Right lung (tissue), 10 donors: ENCODE results near the gene CFAP77. TPM values are rescaled to one million over a fixed set of nuclear protein-coding genes. Genes with fewer than 3 reads are reported as not detected.
A peak's percentile ranks its signal among the peaks of the same experiment; 100 is the strongest.
"Not testable (repeated sequence)": the region's sequence is repeated elsewhere in the genome, so short reads cannot be mapped to it uniquely, and the experiment has no call there.

Source experiments
- DNase-seq, 2 donors: peaks; one replicate each; pipeline ENCODE4 v3.0.0-alpha.2; 2013
- long read RNA-seq, 8 donors: transcript quantifications; one replicate each; lab custom pipeline, GENCODE V29; 2026
- polyA plus RNA-seq, 5 donors: library from polyadenylated mRNA; unstranded; fragments of 120-200 nt; gene quantifications; one replicate each; pipeline versions ENCODE4 v1.2.1 to v1.2.3, GENCODE V29; 2013; ENCODE audit warnings: inconsistent platforms in 1 of 5, low replicate concordance in 1 of 5; ENCODE audit not compliant: insufficient read length in 5 of 5, insufficient read depth in 1 of 5

CFAP77 gene
- polyA plus RNA-seq, result 1 to 10 TPM in 4 of 5 donors, under 1 TPM in 1; 0.35 to 4.4 (median 2.8) TPM
- long read RNA-seq, donor 1, transcript CFAP77-203 (6 exons, 1,638 nt), result major isoform, 7 of 7 reads
- long read RNA-seq, donor 1, partial matches to known transcripts, result 0 of 7 reads
- long read RNA-seq, donor 1, other reads (novel, unspliced or antisense), result 0 of 7 reads
- long read RNA-seq, donor 2, result 0 reads
- long read RNA-seq, donor 3, partial matches to known transcripts, result 0 of 2 reads
- long read RNA-seq, donor 3, other reads (novel, unspliced or antisense), result 0 of 2 reads
- long read RNA-seq, donor 4, result 0 reads
- long read RNA-seq, donor 5, result 0 reads
- long read RNA-seq, donor 6, partial matches to known transcripts, result 0 of 2 reads
- long read RNA-seq, donor 6, other reads (novel, unspliced or antisense), result 0 of 2 reads
- long read RNA-seq, donor 7, partial matches to known transcripts, result 0 of 3 reads
- long read RNA-seq, donor 7, other reads (novel, unspliced or antisense), result 0 of 3 reads
- long read RNA-seq, donor 8, result 0 reads

DNA sequence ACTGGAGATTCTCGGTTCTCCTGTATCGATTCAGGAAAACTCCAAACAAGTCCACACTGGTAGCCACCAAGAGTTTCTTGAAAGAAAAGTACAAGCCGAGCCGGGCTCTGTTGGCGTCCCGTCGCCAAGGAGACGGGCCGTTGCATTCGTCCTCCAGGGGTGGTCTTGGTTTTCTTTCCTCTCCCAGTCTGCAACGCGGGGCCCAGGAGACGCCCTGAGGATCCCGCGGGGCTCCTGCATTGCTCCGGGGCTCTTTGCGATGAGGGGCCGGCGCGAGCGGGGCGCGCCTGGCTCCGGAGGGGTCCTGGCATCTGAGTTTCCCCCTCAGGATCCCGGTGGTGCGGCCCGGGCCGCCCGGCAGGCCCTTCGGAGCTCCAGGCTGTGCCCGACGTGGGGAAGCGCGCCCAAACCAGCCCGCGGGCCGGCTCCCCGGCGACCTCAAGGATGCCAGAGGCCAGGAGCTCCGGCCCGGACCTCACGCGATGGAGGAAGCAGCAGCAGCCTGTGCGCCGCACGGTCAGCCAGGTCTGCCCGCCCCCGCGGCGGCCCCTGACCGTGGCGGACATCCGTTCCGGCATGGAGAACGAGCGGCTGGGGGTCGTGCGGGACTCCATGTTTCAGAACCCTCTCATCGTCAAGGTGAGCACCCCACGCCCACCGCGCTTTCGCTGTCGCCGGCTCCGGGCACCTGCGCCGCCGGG lies at the start of gene CFAP77:
Gene CFAP77 (plus strand): TSS at position 384 of the 701 bp plus-strand sequence. CDS start 61 bp downstream, at position 445.
- DNase-seq, result peak; percentile 36 to 49

DNA sequence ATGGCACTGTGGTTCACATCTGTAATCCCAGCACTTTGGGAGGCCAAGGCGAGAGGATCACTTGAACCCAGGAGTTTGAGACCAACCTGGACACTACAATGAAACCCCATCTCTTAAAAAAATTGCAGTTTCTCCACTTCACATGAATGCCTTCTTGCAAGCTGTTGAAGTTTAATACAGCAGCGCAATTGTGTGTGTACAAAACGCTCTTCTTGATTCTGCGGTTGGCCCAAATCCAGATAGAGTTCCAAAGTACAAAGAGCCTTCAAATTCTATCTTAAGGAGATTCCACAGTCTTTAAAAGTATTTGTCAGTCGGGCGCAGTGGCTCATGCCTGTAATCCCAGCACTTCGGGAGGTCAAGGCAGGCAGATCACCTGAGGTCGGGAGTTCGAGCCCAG lies 45.9 kb upstream of the CFAP77 start:
- no peak for DNase-seq

DNA sequence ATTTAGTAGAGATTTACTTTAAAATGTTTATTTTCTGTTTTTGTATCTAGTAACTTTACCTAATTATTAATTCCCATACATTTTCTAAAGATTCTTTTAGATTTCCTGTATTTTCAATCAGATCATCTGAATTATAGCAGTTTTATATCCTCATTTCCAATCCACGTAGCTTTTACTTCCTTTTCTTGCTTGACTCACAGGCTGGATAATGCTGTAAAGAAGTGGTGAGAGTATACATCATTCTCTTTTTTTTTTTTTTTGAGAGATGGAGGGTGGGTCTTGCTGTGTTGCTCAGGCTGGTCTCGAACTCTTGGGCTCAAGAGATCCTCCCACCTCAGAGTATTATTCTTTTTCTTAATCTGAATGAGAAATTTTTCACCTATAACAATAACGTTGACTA lies 44.0 kb upstream of the CFAP77 start:
- DNase-seq, result no peak

DNA sequence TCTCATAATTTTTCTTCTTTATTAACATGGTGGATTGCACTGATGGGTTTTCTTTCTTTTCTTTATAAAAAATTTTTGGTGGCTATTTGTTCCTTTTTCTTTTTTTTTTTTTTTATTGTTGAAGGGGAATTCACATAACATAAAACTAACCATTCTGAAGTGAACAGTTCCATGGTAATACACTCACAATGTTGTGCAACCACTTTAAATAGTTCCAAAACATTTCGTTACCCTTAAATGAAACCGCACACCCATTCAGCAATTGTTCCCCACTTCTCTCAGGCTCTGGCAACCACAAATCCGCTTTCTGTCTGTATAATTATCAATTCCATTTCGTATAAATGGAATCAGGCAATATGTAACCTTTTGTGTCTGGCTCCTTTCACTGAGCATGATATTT lies 43.5 kb upstream of the CFAP77 start:
- DNase-seq, result no peak

DNA sequence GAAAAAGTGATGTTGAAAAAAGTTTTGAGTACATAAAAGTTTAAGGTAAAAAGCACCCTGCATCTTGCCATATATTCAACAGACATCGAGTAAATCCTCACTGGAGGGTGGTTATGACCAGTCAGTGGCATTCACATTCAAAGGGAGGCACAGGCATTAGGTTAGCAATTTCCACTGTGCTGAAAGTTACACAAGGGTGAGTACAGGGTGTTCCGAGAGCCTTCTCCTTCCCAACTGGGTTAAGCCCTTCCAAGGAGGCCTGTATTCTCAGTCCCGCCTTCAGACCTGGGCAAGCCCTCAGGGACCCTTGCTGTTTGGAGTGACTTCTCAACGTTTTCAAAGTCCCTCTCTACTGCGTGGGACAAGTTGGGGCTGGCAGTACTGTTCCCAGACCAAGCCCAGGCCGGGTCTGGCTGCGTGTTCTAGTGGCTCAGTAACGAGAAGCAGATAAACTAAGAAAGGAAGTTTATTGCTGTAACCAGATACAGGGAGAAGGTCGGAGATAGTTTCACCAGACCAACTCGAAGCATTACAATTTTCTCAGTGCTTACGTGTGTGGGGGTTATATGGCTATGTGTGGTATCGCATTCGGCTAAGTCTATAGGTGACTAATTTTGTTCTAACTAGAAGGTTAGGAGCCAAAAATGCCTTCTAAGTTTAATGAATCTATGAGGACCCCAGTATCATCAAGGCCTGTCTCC lies 42.2 kb upstream of the CFAP77 start:
- no peak for DNase-seq

DNA sequence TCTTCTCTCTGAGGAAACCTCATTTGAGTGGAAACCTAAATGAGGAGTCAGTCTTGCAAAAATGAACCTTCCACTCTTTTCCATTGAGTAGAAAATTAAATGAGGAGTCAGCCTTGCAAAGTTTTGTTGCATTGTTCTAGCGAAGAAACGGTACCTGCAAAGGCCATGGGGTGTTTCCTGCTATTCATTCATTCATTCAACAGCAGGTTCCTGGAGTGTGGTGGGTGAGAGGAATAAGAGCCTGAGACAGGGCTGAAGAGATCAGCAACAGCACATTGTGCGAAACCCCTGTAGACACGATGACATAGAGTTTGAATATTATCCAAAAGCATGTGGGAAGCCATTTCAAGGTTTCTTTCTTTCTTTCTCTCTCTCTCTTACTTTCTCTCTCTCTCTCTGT lies 40.6 kb upstream of the CFAP77 start:
- DNase-seq, result no peak

DNA sequence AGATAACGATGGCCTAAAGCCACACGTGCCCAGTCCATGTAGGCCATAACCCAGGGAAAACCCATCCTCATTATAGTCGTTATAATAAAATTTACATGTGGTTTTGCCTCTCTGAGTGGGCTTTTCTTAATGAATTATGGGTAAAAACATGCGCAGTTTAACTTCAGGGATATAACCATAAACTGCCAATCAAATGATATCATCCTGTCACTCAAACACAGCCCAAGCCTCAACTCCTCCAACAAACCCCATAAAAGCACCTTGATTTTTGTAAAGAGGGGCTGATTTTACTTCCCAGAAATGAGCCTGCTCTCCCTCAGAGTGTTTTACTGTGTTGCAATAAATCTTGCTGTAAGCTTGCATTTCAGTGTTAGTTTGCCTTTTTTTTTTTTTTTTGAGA lies 39.4 kb upstream of the CFAP77 start:
- DNase-seq, result no peak

DNA sequence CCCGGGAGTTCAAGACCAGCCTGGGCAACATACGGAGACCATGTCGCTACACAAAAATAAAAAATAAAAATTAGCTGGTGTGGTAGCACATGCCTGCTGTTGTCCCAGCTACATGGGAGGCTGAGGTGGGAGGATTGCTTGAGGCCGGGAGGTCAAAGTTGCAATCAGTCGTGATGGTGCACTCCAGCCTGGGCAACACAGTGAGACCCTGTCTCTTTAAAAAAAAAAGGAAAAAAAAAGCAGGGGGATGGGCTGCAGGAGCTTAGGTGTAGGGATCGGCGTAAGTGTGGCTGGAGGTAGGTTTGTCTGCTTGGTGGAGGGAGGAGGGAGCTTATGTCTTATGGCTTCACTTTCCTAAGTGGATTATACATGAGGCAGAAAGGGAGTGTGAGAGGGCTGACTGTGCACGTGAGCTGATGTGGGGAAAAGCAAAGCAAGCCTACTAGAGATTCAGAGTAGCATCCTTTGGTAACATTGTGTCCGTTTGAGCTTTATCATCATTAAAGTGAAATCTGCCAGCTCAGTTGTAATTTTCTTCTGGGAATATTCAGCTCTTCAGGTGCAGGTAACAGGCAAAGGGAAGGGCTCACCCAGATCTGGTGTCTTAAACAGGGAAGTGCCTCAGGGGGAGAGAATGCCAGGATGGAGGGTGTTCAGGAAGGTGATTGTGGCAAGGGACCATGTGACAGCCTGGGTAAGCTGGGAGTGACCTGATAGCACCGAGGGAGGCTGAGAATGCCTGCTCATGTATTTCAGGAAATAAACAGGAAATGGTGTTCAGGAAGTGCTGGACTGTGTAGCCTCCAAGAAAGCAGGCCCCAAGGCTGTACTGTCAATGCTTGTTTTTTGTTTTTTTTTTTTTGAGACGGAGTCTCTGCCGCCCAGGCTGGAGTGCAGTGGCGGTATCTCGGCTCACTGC lies 37.6 kb upstream of the CFAP77 start:
- peak; percentile 18 to 20 for DNase-seq

DNA sequence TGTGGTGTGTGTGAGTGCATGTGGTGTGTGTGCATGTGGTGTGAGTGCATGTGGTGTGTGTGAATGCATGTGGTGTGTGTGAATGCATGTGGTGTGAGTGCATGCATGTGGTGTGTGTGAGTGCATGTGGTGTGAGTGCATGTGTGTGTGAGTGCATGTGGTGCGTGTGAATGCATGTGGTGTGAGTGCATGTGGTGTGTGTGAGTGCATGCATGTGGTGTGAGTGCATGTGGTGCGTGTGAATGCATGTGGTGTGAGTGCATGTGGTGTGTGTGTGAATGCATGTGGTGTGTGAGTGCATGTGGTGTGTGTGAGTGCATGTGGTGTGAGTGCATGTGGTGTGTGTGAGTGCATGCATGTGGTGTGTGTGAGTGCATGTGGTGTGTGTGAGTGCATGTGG lies 32.2 kb upstream of the CFAP77 start:
- DNase-seq, result not testable (repeated sequence)

DNA sequence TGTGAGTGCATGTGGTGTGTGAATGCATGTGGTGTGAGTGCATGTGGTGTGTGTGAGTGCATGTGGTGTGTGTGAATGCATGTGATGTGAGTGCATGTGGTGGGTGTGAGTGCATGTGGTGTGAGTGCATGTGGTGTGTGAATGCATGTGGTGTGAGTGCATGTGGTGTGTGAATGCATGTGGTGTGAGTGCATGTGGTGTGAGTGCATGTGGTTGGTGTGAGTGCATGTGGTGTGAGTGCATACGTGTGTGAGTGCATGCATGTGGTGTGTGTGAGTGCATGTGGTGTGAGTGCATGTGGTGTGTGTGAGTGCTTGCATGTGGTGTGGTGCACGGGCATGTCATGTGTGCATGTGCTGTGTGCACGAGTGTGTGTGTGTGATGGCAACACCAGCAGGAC lies 31.6 kb upstream of the CFAP77 start:
- not testable (repeated sequence) for DNase-seq

DNA sequence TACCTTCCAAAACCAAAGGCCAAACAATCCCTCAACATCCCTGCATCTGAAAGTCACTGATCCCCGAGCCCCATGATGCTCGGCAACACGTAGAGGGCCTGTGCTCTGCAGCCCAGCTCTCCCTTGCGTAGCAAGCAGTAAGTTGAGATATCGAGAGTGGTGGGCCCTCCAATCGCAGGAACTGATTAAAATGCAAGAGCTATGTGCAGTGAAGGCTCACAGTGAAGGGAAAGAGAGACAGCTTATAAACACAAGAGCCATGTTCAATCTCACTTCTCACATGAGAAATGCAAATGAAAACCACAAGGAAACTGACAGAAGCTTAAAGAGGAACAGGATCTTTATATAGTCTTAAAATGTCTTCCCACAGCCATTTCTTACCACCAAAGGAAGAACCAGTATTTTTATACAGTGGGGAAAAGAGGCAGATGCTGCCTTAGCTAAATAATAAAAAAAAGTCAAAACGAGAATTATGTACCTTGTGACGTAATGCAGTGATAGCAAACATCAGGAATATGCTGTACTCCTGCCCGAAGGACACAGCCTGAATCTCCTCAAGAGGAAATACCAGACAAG lies 28.0 kb upstream of the CFAP77 start:
- no peak for DNase-seq

DNA sequence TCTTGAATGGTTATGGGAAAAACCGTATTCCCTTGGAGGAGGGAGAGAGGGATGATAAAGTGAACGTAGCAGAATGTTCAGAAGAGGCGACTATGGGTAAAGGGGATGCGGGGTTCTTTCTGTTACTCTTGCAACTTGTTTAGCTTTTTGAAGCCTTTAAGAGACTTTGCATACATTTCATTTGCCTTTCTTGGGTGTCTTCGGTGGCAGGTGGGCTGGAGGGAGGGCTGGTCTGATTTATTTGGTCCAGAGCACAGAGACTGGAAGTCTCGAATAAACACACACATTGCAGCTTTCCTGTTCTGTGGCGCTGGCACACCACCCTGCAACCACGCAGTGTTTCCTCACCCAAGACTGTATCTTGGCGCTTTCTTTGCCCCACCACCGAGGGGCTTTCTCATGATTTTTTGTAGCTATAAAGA lies 26.5 kb upstream of the CFAP77 start:
- no peak for DNase-seq

DNA sequence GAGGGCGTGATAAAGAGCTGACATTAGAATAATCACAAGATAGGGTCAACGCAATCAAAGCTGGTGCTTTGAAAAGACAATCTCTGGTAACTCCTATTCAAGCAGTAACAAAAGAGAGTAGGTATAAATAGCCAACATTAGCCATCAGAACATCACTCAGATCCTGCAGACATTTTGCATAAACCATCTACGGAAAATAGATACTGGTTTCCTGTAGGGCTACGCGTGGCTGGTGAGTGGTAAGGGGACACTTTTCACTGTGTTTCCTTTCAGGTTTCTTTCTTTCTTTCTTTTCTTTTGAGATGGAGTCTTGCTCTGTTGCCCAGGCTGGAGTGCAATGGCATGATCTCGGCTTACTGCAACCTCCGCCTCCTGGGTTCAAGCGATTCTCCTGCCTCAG lies 25.6 kb upstream of the CFAP77 start:
- DNase-seq, result no peak

DNA sequence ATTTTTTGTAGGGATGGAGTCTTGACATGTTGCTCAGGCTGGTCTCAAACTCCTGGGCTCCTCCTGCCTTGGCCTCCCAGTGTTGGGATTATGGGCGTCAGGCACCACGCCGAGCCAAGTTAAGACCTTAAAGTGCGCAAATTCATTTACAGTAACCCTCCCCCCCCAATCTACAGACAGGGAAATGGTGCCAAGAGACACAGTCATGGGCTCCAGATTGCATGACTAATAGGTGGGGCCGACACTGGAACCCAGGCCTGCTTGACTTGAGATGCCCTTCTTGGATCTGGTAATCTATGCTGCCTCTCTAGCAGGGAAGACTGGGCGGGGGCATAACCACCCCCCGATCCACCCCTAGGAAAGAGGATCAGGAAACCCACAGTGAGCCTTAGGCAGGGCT lies 22.9 kb upstream of the CFAP77 start:
- no peak for DNase-seq

DNA sequence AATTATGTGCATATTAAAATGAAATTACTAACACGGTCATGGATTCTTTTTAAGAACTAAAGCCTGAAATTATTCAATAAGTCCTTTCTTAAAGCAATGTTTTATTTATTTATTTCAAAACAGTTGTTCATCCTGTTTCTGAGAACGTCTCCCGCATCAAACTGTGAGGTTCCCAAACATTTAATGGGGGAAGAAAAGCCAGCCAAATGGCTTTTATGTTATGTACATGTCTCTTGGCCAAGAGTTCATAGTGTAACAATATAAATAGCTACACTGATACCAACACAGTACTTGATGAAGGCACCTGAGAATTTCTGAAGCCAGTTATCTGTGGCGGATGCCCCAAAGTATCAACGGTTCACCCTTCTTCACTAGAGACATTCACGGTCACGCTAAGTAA lies 19.0 kb upstream of the CFAP77 start:
- DNase-seq, result no peak

DNA sequence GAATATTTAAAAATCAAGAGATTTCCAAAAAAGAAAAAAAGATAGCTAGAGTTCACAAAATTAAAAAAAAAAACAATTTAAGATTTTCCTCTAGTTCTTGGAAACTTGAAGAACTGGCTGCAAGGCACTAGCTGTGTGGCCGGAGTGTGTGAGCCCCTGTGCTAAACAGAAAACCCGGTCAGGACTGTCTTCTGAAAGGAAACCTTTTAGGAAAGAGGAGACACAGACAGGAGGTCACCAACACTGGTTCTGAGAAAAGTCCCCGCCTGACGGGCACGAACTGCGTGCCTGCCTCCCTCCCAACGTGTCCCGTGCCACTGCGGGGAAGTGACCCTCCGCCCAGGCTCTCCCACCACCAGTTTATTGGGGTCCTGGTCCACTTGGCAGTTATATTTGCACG lies 18.6 kb upstream of the CFAP77 start:
- DNase-seq, result no peak

DNA sequence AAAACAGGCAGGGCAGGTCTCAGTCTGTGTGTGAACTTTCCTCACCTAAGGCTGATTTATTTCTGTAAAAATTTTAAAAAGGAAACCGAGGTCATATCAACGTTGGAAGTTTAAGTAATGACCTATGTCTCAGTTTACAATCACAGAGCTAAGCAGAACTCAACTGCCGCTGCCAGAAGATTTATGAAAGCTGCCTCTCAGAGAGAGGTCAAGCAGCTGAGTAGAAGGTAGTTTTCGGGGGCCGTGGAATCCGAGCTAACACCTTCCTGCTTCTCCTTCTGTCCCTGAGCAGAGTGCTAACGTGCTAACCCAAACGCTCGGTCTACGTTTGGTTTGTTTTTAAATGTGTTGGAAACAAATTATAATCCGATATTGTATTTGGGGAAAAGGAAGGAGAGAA lies 14.5 kb upstream of the CFAP77 start:
- no peak for DNase-seq

DNA sequence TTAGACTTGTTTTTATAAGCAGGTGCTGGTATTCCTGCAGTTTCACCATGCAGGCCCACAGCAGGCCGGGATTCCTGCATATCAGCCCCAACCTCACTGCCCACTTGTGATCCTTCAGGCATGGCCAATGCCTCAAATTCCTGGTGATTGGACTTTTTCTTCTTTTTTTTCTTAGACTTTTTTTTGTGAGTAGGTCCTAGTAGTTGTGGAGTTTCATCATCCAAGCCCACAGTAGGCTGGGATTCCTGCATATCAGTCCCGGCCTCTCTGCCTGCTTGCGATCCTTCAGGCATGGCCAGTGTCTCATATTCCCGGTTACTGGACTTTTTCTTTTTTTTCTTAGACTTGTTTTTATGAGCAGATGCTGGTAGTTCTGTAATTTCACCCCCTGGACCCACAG lies 8.2 kb upstream of the CFAP77 start:
- DNase-seq, result no peak

DNA sequence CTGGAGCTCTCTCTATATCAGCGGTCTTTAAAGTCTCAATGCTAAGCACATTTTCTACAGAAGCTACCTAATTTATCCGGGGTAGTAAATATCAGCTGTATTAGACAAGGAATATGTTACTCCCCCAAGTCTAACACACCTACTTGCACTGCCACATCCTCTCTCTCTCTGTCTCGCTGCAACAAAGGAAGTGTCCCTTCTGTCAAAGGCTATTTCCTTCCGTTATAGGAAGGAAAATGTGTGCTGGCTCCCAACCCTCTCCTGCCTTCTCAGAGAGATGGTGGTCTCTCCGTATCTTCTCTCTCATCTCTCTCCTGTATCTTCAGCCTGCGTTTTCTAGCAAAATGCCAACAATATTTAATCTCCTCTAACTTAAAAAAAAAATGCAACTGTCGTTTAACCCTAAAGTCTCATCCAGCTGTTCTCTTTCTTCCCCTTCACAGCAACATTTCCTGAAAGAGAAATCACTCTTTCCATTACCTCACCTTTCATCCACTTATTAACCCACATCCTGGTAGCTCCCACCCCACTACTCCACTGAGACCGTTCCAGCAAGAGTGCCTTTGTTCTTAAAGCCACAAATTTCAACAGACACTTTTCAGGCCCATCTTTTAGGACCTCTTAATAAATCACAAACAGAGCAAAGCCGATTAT lies 5.7 kb upstream of the CFAP77 start:
- DNase-seq, result no peak

DNA sequence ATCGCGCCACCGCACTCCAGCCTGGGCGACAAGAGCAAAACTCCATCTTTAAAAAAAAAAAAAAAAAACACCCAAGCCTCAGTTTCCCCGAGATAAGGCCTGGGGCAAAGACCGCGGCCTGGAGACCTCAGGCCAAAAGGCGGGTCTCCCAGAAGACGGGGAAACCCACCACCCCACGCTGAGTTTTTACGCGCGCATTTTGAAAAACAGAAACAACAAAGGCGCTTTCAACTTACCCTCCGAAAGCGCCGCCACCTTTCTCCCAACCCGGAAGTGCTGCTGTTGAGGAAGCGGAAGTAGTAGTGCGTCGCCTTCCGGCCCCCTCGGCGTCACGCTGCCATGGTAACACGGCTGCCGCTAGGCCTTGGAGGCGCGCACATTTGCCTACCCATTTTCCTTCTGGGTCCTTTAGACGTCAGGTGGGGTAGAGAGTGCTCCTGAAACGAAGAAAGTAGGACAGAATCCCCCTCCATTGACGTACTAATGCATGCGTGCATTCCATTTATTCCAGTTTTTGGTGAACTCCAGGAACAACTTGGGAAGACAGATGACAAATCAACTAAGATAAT lies 3.4 kb upstream of the CFAP77 start, which contains the start of gene TTF1:
Gene TTF1 (minus strand): TSS at position 287 of the 569 bp plus-strand sequence. CDS start 4,019 bp downstream, outside the sequence.
- DNase-seq, result peak; percentile 82 to 85
